HK-2 (cell line): ENCODE data around the gene TSHZ1.
A peak's percentile ranks its signal among the peaks of the same experiment; 100 is the strongest.

Experiments
- DNase-seq: peaks from one replicate; pipeline ENCODE4 v3.0.0-alpha.2; 2018; ENCODE audit not compliant: unreplicated experiment

Gene TSHZ1

GRCh38 chr18:75208836-75209128, 1.8 kb upstream of the TSHZ1 start:
- DNase-seq: no peak

GRCh38 chr18:75209129-75209950, 1.3 kb upstream of the TSHZ1 start, which contains the start of gene PTGR3:
Gene PTGR3 (minus strand): TSS chr18:75209139. CDS start chr18:75209058, 81 bp downstream.
- peak; percentile 63 for DNase-seq

- no peak for DNase-seq
These were observed 692 bp upstream of the TSHZ1 start for GRCh38 chr18:75209951-75210258.

DNA sequence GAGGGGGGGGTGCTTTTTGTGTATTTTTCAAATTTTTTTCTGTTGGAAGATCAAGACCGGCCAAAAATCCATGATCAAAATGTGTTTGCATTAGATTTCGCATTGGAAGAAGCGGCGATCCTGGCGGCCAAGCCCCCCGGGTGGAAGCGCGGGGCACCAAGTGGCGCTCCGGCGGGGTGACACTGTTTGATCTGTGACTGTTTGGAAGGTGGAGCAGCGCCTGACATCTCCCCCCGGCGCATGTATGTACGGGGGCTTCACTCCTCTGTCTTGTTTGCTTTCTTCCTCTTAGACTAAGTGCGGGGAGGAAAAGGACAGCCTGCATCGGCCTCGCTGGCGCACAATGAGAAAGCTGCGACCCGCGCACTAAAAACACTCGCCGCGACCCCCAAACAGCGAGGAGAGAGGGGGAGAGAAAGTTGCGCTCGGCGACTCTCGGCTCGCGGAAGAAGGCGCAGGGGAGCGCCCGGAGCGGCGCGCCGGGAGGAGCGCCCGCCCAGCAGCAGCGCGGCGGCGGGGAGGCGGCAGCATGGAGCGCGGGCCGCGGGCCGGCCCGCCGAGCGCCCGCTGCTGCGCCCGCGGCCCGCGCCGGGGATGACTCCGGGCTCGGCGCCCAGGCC, 515 bp downstream of the TSHZ1 start:
- no peak for DNase-seq

DNA sequence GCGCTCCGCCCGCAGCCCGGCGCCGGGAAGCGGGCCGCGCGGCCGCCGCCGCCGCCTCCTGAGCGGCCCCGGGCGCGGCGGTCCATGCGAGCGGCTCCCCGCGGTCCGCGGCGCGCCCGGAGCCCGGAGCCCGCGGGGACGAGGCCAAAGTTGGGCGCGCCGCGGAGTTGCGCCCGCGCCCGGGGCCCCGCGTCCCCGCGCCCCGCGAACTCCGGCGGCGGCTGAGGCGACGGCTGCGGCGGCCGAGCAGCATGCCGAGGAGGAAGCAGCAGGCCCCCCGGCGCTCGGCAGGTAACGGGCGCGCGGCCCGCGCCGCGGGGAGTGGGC, 992 bp downstream of the TSHZ1 start:
- no peak for DNase-seq

DNA sequence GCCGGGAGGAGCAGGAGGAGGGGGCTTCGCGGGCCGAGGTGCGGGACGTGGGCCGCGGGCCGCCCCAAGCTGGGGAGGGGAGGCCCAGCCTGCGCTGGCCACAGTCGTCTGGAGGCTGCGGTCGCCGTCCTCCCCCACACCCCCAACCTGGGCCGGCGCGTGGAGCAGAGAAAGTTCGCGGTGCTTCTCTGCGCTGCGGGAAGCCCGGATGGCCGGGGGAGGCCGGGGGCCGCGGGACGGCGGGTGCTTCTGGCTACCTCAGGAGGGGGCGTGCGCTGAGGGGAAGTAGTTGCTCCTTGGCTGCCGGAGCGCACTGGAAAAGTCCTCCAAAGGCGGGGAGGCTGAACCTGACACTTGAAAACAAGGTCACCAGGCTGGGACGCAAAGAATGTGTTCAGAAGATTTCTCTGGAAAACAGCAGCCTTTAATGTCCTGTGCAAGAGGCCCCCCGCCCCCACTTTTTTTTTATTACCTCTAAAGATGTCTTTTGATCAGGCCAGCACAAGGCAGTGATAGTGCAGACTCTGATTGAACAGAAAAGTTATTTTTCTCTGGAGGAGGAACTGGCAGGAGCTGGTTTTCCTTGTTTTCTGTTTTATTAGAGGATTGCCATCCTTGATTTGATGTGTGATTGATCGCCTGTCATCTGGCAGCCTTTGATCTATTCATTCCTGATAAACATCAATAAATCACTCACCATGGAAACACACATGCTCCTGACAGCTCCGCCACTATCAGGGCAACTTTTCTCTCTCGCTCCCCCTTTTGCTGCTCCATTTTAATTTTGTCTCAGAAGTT, 1.6 kb downstream of the TSHZ1 start:
- no peak for DNase-seq

DNA sequence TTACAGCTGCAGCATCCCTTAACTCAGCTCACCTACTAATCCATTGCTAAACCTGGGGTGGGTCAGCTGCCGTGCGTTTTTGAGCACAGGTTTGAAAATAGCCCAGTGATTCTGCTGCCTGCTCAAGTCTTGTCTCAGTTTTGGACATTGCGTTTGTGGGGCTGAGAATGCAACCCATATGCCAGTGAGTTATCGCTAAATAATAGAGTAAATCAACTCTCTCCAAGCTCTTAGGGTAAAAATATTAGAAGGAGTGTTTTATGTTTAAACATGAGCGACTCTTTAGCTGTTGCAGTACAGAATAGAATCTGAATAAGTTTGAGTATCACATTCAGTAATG, 2.1 kb downstream of the TSHZ1 start:
- no peak for DNase-seq

- no peak for DNase-seq
These were observed 3.2 kb downstream of the TSHZ1 start for GRCh38 chr18:75213611-75214331.

- no peak for DNase-seq
These were observed 3.7 kb downstream of the TSHZ1 start for GRCh38 chr18:75214332-75214690.

DNA sequence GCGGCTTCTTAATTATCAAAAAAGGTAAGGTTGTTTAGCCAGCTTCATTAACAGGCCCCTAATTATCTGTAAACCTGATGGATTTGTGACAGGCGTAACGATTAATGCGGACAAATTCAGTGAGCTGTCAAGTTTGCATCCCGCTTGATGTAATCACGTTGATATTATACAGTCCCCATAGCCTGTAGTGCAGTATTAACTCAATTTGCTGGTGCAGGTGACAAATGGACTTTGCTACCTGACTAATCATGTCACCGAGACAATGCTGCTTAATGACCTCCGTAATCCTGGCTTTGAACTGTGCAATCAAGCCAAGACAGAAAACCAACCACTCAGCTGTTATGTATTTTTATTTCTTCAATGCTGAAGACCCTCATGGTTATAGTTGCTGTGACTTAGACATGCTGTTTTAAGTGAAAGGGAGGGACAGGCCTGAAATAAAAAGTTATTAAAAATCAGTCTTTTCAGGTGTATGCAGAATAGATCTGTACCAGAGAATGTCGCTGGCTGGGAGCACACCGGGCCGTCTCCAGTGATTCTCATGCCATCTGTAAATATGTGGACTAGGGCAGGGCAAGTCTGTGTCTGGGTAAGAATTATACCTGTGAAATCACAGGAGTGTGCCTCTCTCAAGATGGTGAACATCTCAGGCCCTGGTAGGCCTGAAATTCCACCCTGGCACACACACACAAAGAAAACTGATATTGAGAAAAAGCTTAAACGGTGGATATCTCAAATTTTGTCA, 4.3 kb downstream of the TSHZ1 start:
- DNase-seq: no peak

GRCh38 chr18:75215663-75216062, 5.1 kb downstream of the TSHZ1 start:
- no peak for DNase-seq

DNA sequence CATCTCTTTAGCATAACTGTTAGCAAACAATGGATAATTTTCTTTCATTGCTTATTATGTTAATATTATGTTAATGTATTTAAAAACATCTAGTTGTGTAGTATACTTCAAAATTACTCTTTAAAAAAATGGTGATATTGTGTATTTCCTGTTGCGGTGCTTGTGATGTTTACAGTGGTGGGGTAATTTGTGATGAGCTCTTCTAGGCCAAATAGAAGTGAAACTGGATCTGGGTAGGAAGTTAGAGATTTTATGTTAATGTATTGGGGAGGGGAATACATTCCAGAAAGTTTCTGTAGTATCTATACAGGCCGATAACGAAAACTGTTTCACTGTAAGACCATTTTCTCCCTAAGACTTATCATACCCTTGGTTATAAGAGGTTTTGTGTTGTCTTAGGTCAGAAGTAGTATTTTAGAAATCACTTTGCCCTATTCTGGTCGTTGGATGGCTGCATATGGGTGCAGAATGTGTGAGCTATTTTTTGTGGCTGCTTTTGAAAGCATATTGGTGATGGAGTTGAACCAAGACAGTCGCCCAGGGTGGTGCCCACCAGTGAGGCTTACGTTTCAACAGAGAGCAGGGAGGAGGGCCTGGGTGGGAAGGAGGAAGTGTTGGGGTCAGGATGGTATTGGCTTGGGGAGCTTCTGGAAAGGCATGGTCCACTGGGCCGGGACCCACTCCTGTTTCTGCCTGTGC, 5.8 kb downstream of the TSHZ1 start:
- no peak for DNase-seq

DNA sequence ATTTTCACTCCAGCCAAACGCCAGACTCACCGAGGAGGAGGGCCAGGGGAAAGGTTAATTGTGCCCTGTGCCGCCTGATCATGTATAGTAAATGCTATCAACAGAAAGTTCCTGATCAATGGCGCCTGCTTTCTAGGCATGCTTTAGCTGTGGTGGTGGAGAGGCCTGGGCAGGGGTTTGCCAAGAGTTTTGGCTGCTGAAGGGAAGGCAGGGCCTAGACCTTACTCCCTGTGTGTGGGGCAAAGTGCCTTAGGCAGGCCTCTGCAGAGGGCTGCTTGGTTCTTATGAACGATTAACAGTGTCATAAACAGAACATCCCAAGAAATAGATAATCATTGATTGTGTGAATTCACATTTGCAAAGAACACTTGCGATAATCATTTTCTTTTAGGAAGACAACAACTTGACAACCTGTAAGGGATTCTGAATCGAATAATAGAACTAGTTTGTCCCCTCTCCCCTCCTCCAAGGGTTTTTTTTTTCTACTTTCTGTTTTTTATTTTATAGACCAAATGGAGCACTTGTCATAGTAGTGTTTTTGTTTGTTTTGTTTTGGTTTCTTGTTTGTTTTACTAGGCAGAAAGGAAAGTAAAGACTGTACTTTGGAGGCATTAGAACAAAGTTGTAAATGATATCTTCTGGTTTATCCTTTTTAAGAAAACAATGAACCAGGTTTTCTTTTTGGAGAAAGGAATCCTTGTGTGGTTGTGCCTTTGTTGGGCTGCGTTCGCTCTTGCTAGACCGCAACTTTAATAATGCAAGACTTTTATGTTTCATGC, 6.5 kb downstream of the TSHZ1 start:
- DNase-seq: no peak

DNA sequence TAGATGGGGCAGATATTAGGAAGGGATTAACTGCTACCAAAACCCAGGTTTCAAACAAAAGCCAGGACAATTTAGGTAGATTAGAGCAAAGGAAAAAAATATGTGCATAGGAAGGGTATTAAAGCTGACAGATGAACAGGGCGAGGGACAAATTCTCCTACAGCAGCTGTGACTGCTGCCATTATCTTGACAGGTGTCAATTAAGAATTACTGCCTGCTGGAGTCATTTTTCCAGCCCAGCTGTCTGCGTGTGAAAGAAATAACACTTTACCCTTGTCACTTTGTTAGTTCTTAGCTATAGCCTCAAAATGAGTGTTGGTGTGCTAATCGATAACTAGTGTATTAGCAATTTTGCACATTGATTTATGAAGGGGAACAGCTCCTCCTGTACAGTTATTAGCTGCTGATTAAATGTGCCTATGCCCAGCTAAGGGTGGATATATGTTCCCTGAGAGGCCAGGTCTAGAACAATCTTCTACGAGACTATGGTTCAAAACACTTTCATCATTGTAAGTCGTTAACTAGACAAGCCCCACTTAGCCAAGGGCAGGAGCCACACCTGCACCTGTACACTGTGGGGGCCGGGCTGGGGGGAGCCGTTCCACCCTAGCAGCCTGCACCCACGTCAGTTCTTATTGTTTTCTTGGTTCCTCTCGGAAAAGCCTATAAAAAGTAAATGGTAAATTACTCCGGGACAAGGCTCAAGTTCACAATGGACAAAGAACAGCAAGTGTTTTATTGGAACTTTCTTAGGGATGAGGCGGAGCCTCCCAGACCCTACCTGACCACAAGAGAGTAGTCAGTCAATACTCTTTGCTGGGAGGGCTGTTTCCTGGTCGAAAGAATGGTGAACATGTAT, 7.7 kb downstream of the TSHZ1 start:
- DNase-seq: no peak

- DNase-seq: no peak
These were observed 9.3 kb downstream of the TSHZ1 start for GRCh38 chr18:75219745-75220375.

- no peak for DNase-seq
These were observed 10.2 kb downstream of the TSHZ1 start for GRCh38 chr18:75220551-75221355.

GRCh38 chr18:75221397-75221796, 10.8 kb downstream of the TSHZ1 start:
- DNase-seq: no peak

DNA sequence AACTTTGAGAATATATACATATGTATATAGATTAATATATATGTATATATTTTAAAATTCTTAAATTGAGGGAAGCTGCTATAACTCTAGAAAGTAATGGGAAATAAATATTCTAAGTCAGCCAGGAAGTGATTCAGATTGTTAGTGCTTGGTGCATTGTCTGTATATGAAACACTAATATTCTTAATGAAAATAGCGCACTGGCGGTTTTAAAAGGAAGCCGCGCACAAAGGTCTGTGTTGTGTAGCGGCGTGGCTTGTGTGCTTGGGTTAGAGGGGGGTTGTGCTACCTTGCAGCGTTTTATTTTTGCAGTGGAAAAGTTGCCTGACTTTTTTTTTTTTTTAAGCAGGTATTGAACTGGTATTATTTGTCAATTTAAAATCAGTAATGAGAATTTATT, 11.3 kb downstream of the TSHZ1 start:
- no peak for DNase-seq
